Regular cardiac myocyte (primary cell): ENCODE results near the gene RBM4. TPM values are rescaled to one million over a fixed set of nuclear protein-coding genes. Genes with fewer than 3 reads are reported as not detected.

ENCODE experiments used
- total RNA-seq: library from RNA; depleted of rRNA; stranded (reverse); fragments of >200 nt; gene quantifications from 2 replicates; pipeline ENCODE4 v1.2.3, GENCODE V29; 2014

The RBM4 gene, protein sequence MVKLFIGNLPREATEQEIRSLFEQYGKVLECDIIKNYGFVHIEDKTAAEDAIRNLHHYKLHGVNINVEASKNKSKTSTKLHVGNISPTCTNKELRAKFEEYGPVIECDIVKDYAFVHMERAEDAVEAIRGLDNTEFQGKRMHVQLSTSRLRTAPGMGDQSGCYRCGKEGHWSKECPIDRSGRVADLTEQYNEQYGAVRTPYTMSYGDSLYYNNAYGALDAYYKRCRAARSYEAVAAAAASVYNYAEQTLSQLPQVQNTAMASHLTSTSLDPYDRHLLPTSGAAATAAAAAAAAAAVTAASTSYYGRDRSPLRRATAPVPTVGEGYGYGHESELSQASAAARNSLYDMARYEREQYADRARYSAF
- total RNA-seq, result 62.6 and 159 TPM in 2 replicates

DNA sequence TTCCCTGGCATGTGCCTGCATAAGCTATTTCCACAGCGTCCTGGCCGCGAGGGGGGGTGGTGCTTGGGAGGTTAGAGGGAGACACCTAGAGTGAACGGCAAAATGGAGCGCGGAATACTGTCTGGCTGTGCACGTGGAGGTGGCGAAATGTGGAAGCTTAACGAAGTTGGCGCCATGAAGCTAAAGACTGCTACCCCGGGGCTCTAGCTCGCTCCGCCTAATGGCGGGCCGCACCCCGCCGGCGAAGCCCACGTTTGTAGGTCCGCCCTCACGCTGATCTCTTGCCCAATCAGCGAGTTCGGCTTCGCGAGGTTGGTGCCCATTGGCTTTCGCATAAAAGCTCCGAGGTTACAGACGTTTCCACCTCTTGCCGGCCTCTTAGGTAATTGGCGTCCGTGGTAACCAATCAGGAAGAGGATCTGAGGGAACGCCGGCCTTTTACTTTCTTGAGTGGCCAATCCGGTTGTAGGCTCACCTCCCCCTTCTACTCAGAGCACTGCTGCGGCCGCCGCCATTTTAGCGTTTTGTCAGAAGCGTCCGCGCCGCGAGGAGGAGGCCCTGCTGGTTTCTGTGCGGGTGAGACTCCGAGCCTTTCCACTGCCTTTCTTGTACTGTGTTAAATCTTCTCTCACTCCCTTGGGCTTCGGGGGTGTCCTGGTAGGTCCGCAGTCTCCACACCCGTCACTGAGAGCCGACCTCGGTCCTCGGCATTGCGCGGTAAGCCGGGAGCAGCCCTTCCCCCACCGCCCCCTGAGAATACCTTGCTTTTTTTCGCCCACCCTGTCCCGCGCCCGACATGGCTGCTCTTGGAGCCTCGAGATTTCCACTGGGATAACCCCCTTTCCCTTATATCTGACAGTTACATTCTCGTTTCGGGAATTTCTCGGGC, at the start of gene RBM4:
Gene RBM4 (plus strand): TSS at position 527 of the 889 bp plus-strand sequence. CDS start 1,009 bp downstream, outside the sequence.

DNA sequence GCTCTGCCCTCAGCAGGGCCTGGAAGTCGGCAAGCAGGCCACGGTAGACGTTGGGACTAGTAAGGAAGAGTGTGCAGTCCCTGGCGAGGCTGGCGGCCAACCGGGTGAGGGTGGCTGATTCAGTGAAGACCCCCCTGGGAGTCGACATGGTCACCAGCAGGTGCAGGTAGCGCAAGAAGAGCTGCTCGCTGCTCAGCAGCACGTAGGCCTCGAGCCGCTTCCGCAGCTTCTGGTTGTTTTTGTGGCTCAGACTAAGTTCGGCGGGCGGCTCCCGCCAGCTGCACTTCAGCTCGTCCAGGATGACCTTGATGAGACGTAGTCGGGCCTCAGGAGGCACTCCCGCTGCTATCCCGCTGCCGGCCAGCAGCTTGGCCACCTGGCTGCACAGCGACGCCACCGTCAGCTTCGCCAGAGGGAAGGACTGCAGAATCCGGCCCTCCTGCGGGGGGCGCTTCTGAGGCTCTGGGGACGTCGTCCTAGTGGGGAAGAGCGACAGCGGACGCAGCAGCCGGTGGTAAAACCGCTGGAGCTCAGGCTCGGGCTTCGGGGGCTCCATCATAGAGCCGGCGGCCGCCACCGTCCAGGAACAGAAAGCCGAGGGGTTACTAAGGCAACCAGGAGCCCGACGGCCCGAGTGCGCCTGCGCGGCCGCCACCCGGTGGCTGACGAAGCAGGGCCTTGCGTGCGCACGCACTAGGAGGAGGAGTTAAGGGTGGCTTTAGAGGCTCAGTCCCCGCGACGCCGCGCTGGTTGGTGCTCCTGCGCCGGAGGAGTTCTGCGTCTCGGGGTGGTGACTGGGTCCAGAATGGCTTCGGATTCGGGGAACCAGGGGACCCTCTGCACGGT, 45.8 kb upstream of the RBM4 start, which contains the start of the genes CCDC87 and CCS:
Gene CCDC87 (minus strand): TSS at position 607 of the 846 bp plus-strand sequence. CDS start 48 bp downstream, at position 559.
Gene CCS (plus strand): TSS at position 729 of the 846 bp plus-strand sequence. CDS start 77 bp downstream, at position 806.

DNA sequence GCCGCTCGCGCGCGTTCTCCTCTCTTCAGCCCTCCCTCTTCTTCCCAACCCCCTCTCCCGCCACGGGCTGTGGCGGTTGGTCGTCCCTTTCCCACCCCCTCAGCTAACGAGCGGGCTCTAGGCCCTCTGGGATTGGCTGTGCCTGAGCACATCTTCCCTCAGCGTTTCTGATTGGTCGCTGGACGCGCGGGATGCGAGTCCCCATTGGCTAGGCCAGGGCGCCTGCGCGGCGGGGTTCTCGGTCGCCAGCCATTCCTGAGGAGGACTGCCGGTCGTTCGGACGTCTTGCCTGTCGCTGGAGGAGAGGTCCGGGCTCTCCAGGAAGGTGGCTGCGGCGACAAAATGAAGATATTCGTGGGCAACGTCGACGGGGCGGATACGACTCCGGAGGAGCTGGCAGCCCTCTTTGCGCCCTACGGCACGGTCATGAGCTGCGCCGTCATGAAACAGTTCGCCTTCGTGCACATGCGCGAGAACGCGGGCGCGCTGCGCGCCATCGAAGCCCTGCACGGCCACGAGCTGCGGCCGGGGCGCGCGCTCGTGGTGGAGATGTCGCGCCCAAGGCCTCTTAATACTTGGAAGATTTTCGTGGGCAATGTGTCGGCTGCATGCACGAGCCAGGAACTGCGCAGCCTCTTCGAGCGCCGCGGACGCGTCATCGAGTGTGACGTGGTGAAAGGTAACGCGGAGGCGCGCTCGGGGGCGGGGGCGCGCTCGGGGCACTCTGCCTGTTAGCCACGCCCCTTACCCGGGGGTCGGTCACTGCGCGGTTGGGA, 21.9 kb upstream of the RBM4 start, which contains the start of gene RBM14:
Gene RBM14 (plus strand): TSS at position 252 of the 776 bp plus-strand sequence. CDS start 91 bp downstream, at position 343.

DNA sequence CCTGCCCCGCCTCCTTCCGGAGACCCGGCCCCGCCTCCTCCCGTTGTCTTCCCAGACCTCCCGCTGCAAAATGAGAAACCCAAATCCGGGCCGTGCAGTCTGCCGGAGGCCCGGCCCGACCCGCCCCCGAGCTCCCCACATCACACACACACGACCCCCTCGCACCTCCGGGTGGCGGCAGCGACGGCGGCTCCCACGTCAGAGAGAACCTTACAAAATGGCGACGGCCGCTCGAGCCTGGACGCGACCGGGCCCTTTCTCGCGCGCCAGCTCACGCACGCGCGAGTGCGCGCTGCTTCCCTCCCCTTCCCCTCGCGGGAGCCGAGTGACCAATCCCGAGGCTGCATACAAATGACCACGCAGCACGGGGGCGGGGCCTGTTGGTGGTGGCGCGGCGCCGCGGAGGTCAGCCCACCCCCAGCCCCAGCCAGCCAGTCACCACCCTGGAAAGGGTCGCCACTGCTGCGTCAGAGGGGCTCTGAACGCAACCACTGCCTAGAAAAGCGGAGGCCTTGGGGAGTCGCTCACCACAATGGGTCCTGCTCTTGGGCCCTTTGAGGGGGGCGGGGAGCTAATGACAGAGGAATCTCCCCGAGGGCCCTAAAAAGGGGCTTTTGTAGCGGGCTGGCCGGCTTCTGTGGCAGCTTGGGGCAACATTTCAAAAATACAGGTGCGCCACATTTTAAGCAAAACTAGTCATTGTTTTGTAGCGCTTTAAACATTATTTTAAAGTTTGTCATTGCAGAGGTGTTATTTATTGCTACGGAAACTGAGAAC, 39.3 kb downstream of the RBM4 start, which contains the start of gene RBM4B:
Gene RBM4B (minus strand): TSS at position 289 of the 777 bp plus-strand sequence. CDS start 808 bp downstream, outside the sequence.

Other genes with a start within 250 kb of the RBM4 start
- gene NPAS4, start 217.7 kb upstream of the RBM4 start, total RNA-seq, result not detected in 2 replicates
- 27.9 and 47.7 TPM in 2 replicates for gene MRPL11, start 199.9 kb upstream of the RBM4 start, total RNA-seq
- gene PELI3, start 171.8 kb upstream of the RBM4 start, total RNA-seq, result 6.7 and 18.6 TPM in 2 replicates
- 24.2 and 52.5 TPM in 2 replicates for gene DPP3, start 158.3 kb upstream of the RBM4 start, total RNA-seq
- 16.3 and 33.3 TPM in 2 replicates for gene BBS1, start 128.1 kb upstream of the RBM4 start, total RNA-seq
- gene ZDHHC24, start 92.7 kb upstream of the RBM4 start, total RNA-seq, result 9.4 and 12.4 TPM in 2 replicates
- gene ACTN3, start 91.8 kb upstream of the RBM4 start, total RNA-seq, result under 0.01 and 0.28 TPM in 2 replicates
- gene CTSF, start 70.1 kb upstream of the RBM4 start, total RNA-seq, result 11.7 and 53.0 TPM in 2 replicates
- gene CCDC87, start 45.6 kb upstream of the RBM4 start, total RNA-seq, result 0.19 and 0.28 TPM in 2 replicates
- gene CCS, start 45.5 kb upstream of the RBM4 start, total RNA-seq, result 42.4 and 43.7 TPM in 2 replicates
- 30.5 and 33.3 TPM in 2 replicates for gene RBM14, start 22.1 kb upstream of the RBM4 start, total RNA-seq
- gene RBM4B, start 39.2 kb downstream of the RBM4 start, total RNA-seq, result 16.9 and 28.0 TPM in 2 replicates
- 3.3 and 13.8 TPM in 2 replicates for gene SPTBN2, start 90.5 kb downstream of the RBM4 start, total RNA-seq
- gene RCE1, start 204.7 kb downstream of the RBM4 start, total RNA-seq, result 12.4 and 16.9 TPM in 2 replicates
- gene LRFN4, start 218.4 kb downstream of the RBM4 start, total RNA-seq, result 11.6 and 19.2 TPM in 2 replicates